Breast epithelium (tissue), 4 donors: Measurements from ENCODE around the gene GOLT1A. TPM values are rescaled to one million over a fixed set of nuclear protein-coding genes. Genes with fewer than 3 reads are reported as not detected.
"Not testable (repeated sequence)": the region's sequence is repeated elsewhere in the genome, so short reads cannot be mapped to it uniquely, and the experiment has no call there.

Experiments
- DNase-seq, 2 donors: peaks; one replicate each; pipeline ENCODE4 v3.0.0-alpha.2; 2019; ENCODE audit warnings: low spot score in 2 of 2
- H3K27ac ChIP-seq, 2 donors: fragments of 200-600 bp; sonication (generic) in 1 of 2; one replicate each; pipeline ENCODE4 v1.5.1; 2016 to 2019; ENCODE audit warnings: mild to moderate bottlenecking in 1 of 2
- H3K27me3 ChIP-seq, 2 donors: fragments of 200-600 bp; sonication (generic) in 1 of 2; one replicate each; pipeline versions ENCODE4 v1.5.1 to v1.6.0; 2017 to 2019; ENCODE audit warnings: control low read depth in 1 of 2, mild to moderate bottlenecking in 1 of 2
- H3K36me3 ChIP-seq: fragments of 200-600 bp; one replicate; pipeline ENCODE4 v1.5.1; 2019
- H3K4me1 ChIP-seq, 2 donors: fragments of 200-600 bp; sonication (generic); one replicate each; pipeline ENCODE4 v1.5.1; 2016 to 2019; ENCODE audit warnings: control low read depth in 1 of 2
- H3K4me3 ChIP-seq, 3 donors: fragments of 200-600 bp; sonication (generic); 1 replicate in 2 of 3; 2 replicates in 1 of 3; pipeline ENCODE4 v1.5.1; 2016 to 2019; ENCODE audit warnings: mild to moderate bottlenecking in 3 of 3, moderate library complexity in 2 of 3
- H3K9me3 ChIP-seq, 2 donors: fragments of 200-600 bp; sonication (generic) in 1 of 2; one replicate each; pipeline ENCODE4 v1.5.1; 2016 to 2019; ENCODE audit warnings: control low read depth in 1 of 2
- POLR2A ChIP-seq: fragments of 450-650 bp; IDR thresholded peaks from one replicate; pipeline ENCODE4 v1.6.1; 2016; ENCODE audit warnings: antibody characterized with exemption, mild to moderate bottlenecking, moderate library complexity
- POLR2AphosphoS5 ChIP-seq, 3 donors: sonication (generic); formaldehyde crosslinking; IDR thresholded peaks; one replicate each; pipeline ENCODE4 v1.6.1; 2017; ENCODE audit warnings: antibody characterized with exemption in 3 of 3
- intact Hi-C: fragments of 100-400 bp; cut with DNase I; formaldehyde crosslinking; loops from one replicate; pipeline ENCODE4 v1.15.1; 2023; ENCODE audit warnings: low total_unique reads
- total RNA-seq, 3 donors: library from RNA; depleted of rRNA; stranded (reverse); fragments of >200 nt; gene quantifications; one replicate each; pipeline ENCODE4 v1.1.0, GENCODE V29; 2016
- TF ChIP-seq, protein P1 (sequence below), 3 donors: fragments of 450-650 bp; IDR thresholded peaks; one replicate each; pipeline ENCODE4 v1.5.1; 2016 to 2017; ENCODE audit warnings: antibody characterized with exemption in 3 of 3, mild to moderate bottlenecking in 3 of 3, moderate library complexity in 3 of 3

The GOLT1A gene
- total RNA-seq, 3 donors from 2014 or later = 3.4 to 4.6 TPM; not detected in 1

- no peak overlapping the region for H3K4me3 ChIP-seq
- TF ChIP-seq POLR2AphosphoS5 (IDR thresholded peaks at IDR 0.05) (no peak), POLR2A (no peak)
- TF ChIP-seq, protein P1, sequence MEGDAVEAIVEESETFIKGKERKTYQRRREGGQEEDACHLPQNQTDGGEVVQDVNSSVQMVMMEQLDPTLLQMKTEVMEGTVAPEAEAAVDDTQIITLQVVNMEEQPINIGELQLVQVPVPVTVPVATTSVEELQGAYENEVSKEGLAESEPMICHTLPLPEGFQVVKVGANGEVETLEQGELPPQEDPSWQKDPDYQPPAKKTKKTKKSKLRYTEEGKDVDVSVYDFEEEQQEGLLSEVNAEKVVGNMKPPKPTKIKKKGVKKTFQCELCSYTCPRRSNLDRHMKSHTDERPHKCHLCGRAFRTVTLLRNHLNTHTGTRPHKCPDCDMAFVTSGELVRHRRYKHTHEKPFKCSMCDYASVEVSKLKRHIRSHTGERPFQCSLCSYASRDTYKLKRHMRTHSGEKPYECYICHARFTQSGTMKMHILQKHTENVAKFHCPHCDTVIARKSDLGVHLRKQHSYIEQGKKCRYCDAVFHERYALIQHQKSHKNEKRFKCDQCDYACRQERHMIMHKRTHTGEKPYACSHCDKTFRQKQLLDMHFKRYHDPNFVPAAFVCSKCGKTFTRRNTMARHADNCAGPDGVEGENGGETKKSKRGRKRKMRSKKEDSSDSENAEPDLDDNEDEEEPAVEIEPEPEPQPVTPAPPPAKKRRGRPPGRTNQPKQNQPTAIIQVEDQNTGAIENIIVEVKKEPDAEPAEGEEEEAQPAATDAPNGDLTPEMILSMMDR (IDR thresholded peaks at IDR 0.05) = no peak
- H3K27ac ChIP-seq = no peak overlapping the region
- no peaks in the 10 kb centered on the region for H3K27me3 ChIP-seq
- H3K36me3 ChIP-seq = no peaks in the 10 kb centered on the region
- H3K4me1 ChIP-seq = no peaks in the 10 kb centered on the region
- no peaks in the 10 kb centered on the region for H3K9me3 ChIP-seq
- DNase-seq = no peak
- intact Hi-C loops = no loop called here
Observed at GRCh38 chr1:204242920-204243319, 29.1 kb upstream of the GOLT1A start.

DNA sequence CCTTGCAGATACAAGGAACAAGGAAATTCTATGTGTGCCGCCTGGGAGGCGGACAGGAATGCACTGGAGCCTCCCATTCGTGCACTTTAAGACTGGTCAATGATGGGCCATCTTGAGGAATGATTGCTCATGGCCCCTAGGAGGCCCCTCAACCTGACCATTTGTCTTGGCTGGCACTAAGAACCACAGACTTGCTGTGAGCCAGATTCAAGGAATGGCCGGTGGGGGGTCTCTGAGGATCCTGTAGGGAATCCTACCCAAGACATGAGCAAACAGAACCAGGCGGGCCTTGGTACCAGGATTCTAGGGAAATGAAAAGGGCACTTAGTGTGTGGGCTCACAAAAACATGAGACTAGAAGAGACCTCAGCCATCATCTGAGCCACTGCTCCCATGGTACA, 28.1 kb upstream of the GOLT1A start:
- H3K27ac ChIP-seq = no peak overlapping the region
- H3K4me1 ChIP-seq = no peaks in the 10 kb centered on the region
- TF ChIP-seq, protein P1 (IDR thresholded peaks at IDR 0.05) = no peak
- TF ChIP-seq POLR2AphosphoS5 (IDR thresholded peaks at IDR 0.05) = no peak
- TF ChIP-seq POLR2A = no peak
- no peak overlapping the region for H3K4me3 ChIP-seq
- no peaks in the 10 kb centered on the region for H3K36me3 ChIP-seq
- intact Hi-C loops = no loop called here
- no peak for DNase-seq
- H3K9me3 ChIP-seq = no peaks in the 10 kb centered on the region
- no peaks in the 10 kb centered on the region for H3K27me3 ChIP-seq

GRCh38 chr1:204241050-204241449, 27.3 kb upstream of the GOLT1A start:
- H3K4me3 ChIP-seq = no peak overlapping the region
- no peak for TF ChIP-seq POLR2A
- TF ChIP-seq, protein P1 (IDR thresholded peaks at IDR 0.05) = no peak
- no peak for TF ChIP-seq POLR2AphosphoS5 (IDR thresholded peaks at IDR 0.05)
- intact Hi-C loops = no loop called here

GRCh38 chr1:204240233-204240632, 26.4 kb upstream of the GOLT1A start:
- Histone ChIP-seq H3K27me3 (no peaks in the 10 kb centered on the region), H3K9me3 (no peaks in the 10 kb centered on the region), H3K27ac (no peak overlapping the region), H3K4me3 (no peak overlapping the region), H3K4me1 (no peaks in the 10 kb centered on the region), H3K36me3 (no peaks in the 10 kb centered on the region)
- intact Hi-C loops = no loop called here
- DNase-seq = no peak
- TF ChIP-seq POLR2AphosphoS5 (IDR thresholded peaks at IDR 0.05) (no peak), POLR2A (no peak)
- TF ChIP-seq, protein P1 (IDR thresholded peaks at IDR 0.05) = no peak

More at GRCh38 chr1:204241050-204241449, 27.3 kb upstream of the GOLT1A start:
- H3K4me1 ChIP-seq = no peaks in the 10 kb centered on the region
- no peaks in the 10 kb centered on the region for H3K27me3 ChIP-seq
- no peaks in the 10 kb centered on the region for H3K36me3 ChIP-seq
- DNase-seq = no peak
- no peak overlapping the region for H3K27ac ChIP-seq
- no peaks in the 10 kb centered on the region for H3K9me3 ChIP-seq

DNA sequence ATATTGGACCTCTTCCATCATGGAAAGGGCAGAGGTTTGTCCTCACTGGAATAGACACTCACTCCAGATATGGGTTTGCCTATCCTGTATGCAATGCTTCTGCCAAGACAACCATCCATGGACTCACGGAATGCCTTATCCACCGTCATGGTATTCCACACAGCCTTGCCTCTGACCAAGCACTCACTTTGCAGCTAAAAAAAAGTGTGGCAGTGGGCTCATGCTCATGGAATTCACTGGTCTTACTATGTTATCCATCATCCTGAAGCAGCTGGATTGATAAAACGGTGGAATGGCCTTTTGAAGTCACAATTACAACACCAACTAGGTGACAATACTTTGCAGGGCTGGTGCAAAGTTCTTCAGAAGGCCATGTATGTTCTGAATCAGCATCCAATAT, 25.6 kb upstream of the GOLT1A start:
- H3K27ac ChIP-seq = not testable (repeated sequence)

DNA sequence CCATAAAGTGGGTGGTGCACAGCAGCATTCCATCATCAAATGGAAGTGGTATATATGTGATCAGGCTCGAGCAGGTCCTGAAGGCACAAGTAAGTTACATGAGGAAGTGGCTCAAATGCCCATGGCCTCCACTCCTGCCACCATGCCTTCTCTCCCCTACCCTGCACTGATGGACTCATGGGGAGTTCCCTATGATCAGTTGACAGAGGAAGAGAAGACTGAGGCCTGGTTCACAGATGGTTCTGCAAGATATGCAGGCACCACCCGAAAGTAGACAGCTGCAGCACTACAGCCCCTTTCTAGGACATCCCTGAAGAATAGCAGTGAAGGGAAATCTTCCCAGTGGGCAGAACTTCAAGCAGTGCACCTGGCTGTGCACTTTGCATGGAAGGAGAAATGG, 24.7 kb upstream of the GOLT1A start:
- not testable (repeated sequence) for H3K27me3 ChIP-seq

More for the DNA sequence above, 25.6 kb upstream of the GOLT1A start:
- H3K27me3 ChIP-seq, DNase-seq, H3K4me3 ChIP-seq, H3K36me3 ChIP-seq, H3K4me1 ChIP-seq, intact Hi-C loops, H3K9me3 ChIP-seq: not testable (repeated sequence)

GRCh38 chr1:204237515-204237914, 23.7 kb upstream of the GOLT1A start:
- not testable (repeated sequence) for DNase-seq, H3K27ac ChIP-seq, H3K4me3 ChIP-seq

More for the DNA sequence above, 24.7 kb upstream of the GOLT1A start:
- intact Hi-C loops, H3K4me1 ChIP-seq, H3K4me3 ChIP-seq, DNase-seq, H3K27ac ChIP-seq, H3K36me3 ChIP-seq, H3K9me3 ChIP-seq: not testable (repeated sequence)

More at GRCh38 chr1:204237515-204237914, 23.7 kb upstream of the GOLT1A start:
- intact Hi-C loops, H3K9me3 ChIP-seq, H3K4me1 ChIP-seq, H3K27me3 ChIP-seq, H3K36me3 ChIP-seq: not testable (repeated sequence)
